ENCODE data around the gene PM20D1.

- TF ChIP-seq POLR2AphosphoS5 (IDR thresholded peaks at IDR 0.05; ENCODE audit: low read depth, low read length) (no peak), POLR2A (IDR thresholded peaks at IDR 0.05; ENCODE audit: low read depth, low read length) (no peak), TAF1 (IDR thresholded peaks at IDR 0.05; ENCODE audit: low read depth, low read length) (no peak)
These were observed 37.6 kb downstream of the PM20D1 start for GRCh38 chr1:205812271-205812877.
